ENCODE results near the gene TARBP1.
"Not testable (repeated sequence)": the region's sequence is repeated elsewhere in the genome, so short reads cannot be mapped to it uniquely, and the experiment has no call there.

DNA sequence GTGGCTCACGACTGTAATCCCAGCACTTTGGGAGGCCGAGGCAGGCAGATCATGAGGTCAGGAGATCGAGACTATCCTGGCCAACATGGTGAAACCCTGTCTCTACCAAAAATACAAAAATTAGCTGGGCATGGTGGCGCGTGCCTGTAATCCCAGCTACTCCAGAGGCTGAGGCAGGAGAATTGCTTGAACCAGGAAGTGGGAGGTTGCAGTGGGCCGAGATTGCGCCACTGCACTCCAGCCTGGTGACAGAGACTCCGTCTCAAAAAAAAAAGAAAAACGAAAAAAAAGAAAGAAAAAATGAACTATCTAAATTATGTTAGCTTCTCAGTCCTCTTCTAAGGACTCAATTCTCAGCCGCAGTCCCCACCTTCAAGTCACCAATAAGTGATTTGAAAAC is 39.1 kb upstream of the TARBP1 start:
- TF ChIP-seq POLR2A (IDR thresholded peaks at IDR 0.05) = not testable (repeated sequence)
- TF ChIP-seq, protein P1, sequence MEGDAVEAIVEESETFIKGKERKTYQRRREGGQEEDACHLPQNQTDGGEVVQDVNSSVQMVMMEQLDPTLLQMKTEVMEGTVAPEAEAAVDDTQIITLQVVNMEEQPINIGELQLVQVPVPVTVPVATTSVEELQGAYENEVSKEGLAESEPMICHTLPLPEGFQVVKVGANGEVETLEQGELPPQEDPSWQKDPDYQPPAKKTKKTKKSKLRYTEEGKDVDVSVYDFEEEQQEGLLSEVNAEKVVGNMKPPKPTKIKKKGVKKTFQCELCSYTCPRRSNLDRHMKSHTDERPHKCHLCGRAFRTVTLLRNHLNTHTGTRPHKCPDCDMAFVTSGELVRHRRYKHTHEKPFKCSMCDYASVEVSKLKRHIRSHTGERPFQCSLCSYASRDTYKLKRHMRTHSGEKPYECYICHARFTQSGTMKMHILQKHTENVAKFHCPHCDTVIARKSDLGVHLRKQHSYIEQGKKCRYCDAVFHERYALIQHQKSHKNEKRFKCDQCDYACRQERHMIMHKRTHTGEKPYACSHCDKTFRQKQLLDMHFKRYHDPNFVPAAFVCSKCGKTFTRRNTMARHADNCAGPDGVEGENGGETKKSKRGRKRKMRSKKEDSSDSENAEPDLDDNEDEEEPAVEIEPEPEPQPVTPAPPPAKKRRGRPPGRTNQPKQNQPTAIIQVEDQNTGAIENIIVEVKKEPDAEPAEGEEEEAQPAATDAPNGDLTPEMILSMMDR (IDR thresholded peaks at IDR 0.05) = not testable (repeated sequence)

Measured in testis (tissue), 2 donors.